Limb (tissue), 2 donors: Measurements from ENCODE around the gene TOM1L2.
A peak's percentile ranks its signal among the peaks of the same experiment; 100 is the strongest.

Source experiments
- DNase-seq, 2 donors: peaks; one replicate each; pipeline ENCODE4 v3.0.0-alpha.2; 2016; ENCODE audit errors: extremely low spot score in 2 of 2

The TOM1L2 gene

GRCh38 chr17:17836250-17836817 is 135.9 kb downstream of the TOM1L2 start:
- DNase-seq: peak; percentile 94 to 98

- peak in 1 of 2 donors; percentile 28 for DNase-seq
These were observed 136.6 kb downstream of the TOM1L2 start for GRCh38 chr17:17835415-17836249.

- DNase-seq: no peak
These were observed 137.2 kb downstream of the TOM1L2 start for GRCh38 chr17:17834974-17835373.

GRCh38 chr17:17833658-17834357 is 138.4 kb downstream of the TOM1L2 start:
- DNase-seq: no peak

GRCh38 chr17:17832032-17832363 is 140.2 kb downstream of the TOM1L2 start:
- DNase-seq: no peak

- DNase-seq: no peak
These were observed 140.8 kb downstream of the TOM1L2 start for GRCh38 chr17:17831208-17832031.

GRCh38 chr17:17830740-17831207 is 141.4 kb downstream of the TOM1L2 start:
- no peak for DNase-seq

GRCh38 chr17:17830269-17830567 is 142.0 kb downstream of the TOM1L2 start:
- no peak for DNase-seq

GRCh38 chr17:17827826-17828621 is 144.2 kb downstream of the TOM1L2 start:
- DNase-seq: no peak

- DNase-seq: no peak
These were observed 145.0 kb downstream of the TOM1L2 start for GRCh38 chr17:17826942-17827785.

- no peak for DNase-seq
These were observed 145.9 kb downstream of the TOM1L2 start for GRCh38 chr17:17826342-17826713.

GRCh38 chr17:17824783-17825614 is 147.2 kb downstream of the TOM1L2 start:
- DNase-seq: no peak

GRCh38 chr17:17824119-17824782 is 147.9 kb downstream of the TOM1L2 start:
- no peak for DNase-seq

GRCh38 chr17:17823433-17824118 is 148.6 kb downstream of the TOM1L2 start:
- peak; percentile 88 to 91 for DNase-seq

- DNase-seq: no peak
These were observed 149.6 kb downstream of the TOM1L2 start for GRCh38 chr17:17822616-17823015.

GRCh38 chr17:17822189-17822588 is 150.0 kb downstream of the TOM1L2 start:
- DNase-seq: no peak

- no peak for DNase-seq
These were observed 151.6 kb downstream of the TOM1L2 start for GRCh38 chr17:17820463-17821158.
